Kidney capillary endothelial cell (primary cell): ENCODE data around the gene SLC24A3.

Experiments
- DNase-seq: peaks from one replicate; pipeline ENCODE4 v3.0.0-alpha.2; 2018; ENCODE audit warnings: low spot score

SLC24A3 gene

DNA sequence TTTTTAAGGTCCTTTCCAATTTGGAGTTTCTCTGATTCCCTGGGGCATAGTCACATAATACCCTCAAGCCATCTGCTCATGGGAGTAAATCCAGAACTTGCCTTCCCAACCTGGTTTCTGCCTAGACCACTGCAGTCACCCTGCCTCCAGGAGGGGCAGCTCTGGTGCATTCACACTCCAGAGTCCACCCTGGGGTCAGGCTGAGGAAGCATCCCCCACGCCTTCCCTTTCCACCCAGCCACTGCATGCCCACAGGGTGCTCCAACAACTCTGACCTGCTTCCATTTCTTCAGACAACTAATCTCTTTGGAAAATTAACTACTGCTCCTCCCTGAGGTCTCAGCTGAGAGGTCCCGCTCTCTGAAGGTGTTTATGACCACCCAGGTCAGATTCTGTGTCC is 334.2 kb downstream of the SLC24A3 start:
- DNase-seq = no peak

DNA sequence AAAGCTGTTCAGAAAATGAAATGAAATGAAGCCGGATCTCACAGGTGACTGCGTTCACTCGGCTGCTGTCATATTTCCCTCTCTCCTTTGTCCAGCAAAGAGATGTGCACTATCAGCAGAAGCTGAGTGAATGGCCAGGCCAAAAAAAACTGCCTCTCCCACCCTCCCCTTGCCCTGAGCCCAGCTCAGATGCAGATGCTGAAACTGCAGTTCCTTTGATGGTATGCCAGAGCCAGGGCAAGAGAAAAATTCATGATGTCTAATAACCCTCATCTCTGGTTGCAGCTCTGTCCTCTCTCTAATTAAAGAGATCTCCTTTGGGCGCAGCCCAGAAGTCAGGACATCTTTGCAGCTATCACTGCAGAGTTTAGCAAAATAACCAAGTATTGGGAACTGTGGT is 335.1 kb downstream of the SLC24A3 start:
- no peak for DNase-seq

DNA sequence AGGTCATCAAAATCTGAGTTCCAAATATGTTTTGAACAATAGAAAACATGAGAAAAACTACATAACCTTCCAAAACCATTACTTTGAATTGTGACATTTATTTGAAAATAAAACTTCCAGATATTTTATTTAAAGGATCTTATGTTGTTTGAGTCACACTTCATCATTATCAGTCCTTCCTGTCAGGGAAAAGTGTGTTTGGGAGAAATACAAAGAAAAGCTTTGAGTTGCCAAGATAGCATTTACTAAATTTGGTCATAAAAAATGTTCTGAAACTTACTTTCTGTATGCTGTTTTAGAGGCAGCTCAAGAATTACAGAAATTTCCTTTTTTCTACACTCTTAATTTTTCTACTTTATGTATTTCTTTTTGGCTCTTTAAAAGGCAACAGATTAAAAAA is 337.5 kb downstream of the SLC24A3 start:
- DNase-seq = no peak

DNA sequence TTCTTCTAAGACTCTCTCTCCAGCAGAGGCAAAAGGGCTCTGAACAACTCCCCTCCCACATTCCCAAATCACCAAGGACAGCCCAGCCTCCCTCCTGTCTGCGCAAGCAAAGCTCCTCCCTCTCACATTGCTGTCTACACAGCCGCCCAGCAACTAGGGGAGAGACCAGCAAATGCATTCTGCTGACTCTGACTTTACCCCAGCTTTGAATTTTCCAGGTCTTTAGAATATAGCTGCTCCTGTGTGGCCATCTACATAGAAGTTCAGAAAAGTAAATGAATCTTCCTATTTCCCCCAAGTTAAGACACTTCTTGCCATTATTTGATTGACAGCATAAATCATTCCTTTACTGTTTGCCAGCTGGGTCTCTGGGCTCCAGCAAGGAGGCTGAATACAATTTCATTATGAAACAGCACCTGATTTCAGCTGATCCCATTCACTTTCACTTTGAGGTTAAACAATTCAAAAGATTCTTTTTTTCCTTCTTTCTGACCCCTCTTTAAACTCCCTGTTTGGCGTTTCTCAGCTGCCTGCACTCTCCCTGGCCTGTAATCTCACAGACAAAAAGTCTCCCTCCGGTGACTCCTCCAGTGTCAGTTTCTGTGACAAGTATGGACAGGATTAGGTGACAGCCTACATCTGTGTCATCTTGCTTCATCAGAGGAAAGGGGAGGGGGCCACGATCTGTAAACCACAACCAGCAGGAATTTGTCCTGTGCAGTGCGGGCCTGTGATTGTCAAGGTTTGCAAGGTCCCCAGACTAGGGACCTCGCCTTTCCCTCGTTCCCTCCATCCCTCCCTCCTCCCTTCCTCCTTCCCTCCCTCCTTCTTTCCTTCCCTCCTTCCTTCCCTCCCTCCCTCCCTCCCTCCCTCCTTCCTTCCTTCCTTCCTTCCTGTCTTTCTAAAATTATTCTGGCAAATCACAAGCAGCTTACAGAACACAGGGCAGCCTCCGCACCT is 340.1 kb downstream of the SLC24A3 start:
- DNase-seq = no peak

DNA sequence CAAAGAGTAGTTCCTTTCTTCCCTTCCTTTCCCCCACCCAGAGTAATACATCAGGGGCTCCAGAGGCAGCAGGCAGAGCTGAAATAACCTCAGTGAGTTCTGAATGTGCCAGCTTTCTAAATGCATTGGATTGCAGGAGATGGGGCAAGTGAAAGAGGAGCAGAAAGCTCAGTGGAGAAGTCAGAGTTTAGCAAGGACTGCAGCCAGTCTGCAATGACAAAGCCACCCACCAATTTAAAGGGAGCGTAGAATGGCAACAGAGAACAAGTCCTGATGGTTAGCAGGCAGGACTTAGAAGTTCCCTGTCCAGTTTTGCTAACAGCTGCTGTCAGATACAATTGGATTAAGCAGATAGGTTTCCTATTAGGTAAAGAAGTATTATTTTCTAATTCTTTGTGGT is 342.2 kb downstream of the SLC24A3 start:
- no peak for DNase-seq

DNA sequence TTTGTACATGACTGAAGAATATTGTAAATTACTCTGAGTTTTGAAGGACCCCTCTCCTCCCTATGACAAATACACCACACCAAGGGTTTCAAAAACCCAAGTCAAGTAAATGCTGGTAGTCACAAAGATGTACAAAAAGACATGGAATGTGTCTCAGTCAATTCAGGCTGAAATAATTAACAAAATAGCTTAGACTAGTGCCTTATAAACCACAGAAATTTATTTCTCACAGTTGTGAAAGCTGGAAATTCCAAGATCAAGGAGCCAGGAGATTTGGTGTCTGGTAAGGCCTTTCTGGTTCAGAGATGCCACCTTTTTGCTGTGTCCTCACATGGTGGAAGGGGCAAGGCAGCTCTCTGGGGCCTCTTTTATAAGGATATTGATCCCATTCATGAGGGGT is 343.3 kb downstream of the SLC24A3 start:
- DNase-seq = no peak

DNA sequence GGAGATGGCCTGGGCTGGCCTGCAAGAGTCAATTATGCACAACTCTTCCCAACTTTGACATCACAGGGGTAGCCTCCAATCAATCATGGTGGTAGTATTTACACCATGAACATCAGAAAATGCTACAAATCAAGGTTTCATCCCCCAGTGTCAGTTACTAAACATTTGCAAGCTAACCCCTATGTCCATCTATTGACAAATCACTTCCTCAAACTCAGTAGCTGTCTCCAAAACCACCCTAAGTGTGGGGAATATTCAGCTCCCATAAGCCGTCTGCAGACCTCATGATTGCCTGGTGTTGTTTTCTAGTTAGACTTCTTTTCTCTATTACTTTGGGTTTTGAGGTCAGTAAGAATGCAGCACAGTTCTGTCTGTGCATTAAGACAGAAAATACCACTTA is 344.8 kb downstream of the SLC24A3 start:
- no peak for DNase-seq

DNA sequence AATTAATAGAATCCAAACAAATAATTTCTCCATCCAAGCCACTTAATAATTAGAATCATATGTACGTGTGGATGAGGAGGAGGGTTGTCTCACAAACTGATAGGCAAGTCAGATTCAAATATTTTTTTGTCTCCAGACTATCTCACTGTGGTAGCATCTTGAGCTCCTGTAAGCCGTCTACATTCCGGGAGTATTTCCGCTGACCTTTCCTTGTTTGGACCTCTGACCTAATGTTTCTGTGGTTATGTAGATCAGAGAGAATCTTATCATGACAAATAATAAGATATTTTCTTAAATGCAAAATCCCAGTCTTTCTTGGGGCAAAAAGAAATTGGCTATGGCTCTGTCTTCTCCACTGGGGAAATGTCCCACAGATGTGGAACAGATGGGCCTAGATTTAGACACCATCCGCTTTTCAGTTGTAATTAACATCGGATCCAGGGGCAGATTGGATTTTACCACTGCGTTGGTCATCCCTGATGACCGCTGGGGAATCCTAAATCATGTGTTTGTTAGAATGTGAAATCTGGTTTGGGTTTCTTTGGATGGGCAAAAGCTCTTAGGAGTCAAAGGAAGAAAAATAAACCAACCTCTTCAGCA is 348.5 kb downstream of the SLC24A3 start:
- DNase-seq = no peak

DNA sequence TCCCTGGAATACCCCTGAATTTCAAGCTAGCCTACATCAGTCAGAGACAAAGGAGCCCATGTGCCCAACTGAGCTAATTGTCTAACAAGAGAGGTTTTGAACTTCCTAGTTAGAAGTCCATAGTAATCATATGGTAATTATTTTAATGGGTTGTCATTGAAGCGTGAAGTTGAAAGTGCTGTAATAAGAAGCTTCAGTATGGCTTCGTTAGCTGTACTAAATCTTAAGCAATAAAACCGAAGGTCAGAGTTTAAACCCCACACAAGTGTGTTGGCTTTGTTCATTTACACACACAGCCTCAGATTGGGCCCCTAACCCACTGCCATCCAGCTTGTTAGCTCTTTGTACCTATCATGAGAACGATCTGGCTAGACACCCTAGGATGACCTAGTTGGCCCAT is 350.0 kb downstream of the SLC24A3 start:
- no peak for DNase-seq

DNA sequence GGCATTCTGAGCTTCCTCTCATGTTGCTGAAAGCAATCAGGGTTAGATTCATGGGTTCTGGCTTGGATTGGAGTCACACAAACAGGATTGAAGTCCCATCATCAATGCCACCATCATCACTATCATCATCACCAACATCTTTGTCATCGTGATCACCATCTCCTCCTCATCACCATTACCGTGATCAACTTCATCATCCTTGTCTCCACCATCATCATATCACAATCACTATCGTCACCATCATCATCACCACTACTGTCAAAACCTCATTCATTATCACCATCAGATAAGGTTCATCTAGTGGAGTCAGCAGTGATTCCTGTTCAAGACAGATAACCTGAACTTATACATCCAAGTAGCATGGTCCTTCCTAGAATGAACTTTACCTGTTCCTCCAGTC is 351.8 kb downstream of the SLC24A3 start:
- no peak for DNase-seq

DNA sequence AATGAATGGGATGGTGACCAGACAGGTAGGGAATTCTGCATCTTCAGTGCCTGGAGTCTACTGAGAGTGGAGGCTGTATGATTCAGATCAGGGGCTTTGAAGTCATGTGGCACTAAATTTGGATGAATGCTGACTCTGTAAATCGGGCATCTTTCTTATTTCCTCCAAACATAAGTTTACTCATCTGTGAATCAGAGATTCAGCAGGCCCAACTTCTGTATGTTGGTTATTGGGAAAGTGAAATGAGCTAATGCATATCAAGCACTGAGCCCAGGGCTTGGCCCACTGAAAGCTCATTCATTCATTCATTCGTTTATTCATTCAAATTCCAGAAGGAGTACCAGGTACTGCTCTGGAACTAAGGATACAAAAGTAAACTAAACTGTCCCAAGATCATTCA is 353.3 kb downstream of the SLC24A3 start:
- no peak for DNase-seq

DNA sequence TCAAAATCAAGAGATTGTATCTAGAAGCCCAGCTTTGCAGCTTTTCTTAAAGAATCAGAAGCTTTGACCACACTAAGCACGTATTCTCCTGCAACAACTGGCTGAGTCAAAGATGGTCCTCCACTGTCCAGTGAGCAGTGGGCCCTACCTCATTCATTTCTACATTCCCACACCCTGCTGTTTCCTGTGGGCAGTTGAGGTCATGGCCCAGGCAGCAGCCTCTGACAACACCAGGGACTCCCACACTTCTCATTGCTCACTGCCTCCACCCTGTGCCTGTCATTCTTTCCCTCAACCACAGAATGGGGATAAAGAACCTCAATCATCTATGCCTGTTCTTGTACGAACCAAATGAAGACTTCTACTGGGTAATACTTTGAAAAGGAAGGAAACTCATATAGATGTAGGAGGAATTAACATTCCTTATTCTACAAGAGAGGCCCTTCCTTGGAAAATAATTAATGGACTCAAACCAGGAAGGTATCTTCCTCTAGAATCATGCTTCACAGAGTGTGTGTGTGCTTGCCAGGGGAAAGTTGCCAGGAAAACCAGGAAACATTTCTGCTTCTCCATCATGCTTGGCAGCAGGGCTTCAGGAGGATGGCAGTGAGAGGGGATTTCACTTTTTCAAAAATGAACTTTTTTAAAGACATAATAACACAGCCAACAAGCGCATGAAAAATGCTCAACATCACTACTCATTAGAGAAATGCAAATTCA is 353.9 kb downstream of the SLC24A3 start:
- no peak for DNase-seq

DNA sequence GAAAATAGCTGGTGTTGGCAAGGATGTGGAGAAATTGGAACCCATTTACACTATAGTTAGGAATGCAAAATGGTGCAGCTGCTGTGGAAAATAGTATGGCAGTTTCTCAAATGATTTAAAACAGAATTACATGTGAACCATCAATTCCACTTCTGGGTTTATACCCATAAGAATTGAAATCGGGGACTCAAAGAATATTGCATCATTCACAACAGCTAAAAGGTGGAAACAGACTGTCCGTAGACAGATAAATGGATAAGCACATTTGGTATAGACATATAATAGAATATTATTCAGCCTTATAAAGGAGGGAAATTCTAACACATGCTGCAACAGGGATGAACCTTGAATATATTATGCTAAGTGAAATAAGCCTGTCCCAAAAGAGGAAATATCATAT is 355.7 kb downstream of the SLC24A3 start:
- no peak for DNase-seq

DNA sequence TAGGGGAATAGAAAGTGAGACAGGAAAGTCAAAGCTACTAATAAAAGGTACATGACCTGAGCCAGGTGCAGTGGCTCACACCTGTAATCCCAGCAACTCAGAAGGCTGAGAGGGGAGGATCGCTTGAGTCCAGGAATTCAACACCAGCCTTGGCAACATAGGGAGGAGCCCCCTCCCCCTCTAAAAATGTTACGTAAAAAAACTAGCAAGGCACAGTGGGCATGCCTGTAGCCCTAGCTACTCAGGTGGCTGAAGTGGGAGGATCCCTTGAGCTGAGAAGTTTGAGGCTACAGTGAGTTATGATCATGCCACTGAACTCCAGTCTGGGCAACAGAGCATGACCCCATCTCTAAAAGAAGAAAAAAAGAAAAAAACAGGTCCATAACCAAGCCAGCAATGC is 359.6 kb downstream of the SLC24A3 start:
- no peak for DNase-seq

DNA sequence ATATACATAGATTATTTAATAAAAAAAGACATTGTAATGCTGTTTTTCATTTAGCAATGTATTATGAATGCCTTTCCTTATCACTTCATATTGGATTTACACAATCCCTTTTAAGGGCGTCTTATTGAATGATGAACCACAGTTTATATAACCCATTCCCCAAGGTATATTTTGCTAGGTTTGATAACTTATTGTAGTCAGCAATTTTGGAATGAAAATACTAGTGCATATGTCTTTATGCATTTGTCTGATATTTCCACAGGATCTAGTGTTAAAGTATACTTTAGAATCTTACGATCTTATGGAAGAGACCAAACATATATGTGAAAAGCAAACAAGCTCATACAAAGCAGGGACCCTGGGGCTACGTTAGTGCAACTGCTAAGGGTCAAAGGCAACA is 365.2 kb downstream of the SLC24A3 start:
- no peak for DNase-seq

DNA sequence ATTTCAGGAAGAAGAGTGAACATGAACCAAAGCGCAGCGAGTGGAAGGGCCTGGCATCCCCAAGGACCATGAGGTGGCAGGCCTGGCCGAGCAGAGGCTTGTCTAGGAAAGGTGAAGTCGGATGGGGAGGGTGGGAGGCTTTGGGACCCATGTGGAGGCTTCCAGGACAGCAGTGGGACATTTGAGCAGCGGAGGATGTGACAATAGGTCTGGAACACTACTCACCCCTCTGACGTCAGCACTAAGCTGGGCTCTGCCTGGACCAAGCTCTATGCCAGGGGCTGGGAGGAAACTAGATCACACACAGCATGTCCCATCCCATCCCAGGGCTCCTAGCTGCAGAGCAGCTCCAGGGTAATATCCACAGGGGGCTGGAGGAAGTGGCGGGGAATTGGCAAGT is 370.3 kb downstream of the SLC24A3 start:
- no peak for DNase-seq

DNA sequence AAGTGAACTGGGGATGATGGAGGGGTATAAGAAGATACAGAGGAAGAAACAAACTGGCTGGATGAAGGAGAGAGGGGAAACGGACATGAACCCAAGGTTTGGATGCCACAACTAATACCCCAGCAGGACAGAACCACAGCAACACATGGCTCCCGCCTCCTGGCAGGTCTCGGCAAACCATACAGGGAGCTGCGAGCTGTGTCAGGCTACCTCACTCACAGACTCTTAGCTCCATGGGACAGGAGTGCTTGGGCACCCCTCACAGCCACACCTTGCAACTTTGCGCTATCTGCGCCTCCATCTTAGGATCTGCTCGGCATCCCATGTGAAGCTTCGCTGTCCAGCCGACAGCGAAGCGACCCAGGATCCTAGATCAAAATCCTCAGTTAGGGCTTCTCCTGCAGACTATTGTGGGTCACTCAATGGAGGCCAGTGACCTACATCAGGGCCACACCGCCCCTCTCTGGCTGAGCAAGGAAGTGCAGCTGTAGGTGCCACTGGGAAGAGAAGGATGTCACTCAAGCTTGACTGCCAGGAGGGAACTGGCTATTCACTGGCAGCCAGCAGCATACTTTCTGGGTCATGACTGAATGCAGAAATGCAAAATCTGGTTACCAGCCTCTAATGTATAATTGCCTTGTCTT is 371.2 kb downstream of the SLC24A3 start:
- peak; percentile 52 for DNase-seq

DNA sequence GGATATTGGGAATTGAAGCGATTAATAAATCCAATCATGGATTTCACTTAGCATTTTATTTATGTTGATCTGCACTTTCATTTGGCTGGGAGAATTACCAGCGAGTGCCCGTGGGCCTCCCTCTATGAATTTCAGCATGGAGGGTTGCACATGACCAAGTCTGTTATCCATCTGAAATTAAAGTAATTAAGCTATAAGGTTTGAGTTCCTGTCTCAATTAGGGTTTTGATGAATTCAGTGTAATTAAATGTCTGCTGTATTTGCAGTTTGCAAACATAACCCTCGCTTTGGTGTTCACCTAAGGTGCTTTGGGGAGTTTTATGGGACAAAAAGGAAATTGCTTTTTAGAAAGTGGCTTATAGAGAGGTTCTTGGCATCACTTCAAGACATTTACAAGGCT is 375.8 kb downstream of the SLC24A3 start:
- DNase-seq = no peak

DNA sequence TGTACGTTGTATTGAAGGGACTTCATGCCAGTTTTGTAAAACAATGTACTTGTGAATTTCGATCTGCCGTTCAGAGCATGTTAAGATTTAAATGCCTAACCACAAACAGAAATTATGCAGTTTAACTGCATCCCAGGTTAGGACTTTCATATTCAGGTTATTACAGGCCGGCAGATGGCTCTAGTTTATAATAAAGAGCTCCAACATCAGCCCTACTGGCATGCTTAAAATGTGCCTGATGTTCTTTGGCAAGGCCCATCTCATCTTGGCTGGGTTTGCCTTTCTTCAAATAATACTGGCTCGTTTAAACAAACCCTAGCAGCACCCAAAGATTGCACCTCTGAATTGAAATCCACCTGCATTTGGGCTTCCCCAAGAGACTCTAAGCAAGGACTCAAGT is 376.3 kb downstream of the SLC24A3 start:
- no peak for DNase-seq

DNA sequence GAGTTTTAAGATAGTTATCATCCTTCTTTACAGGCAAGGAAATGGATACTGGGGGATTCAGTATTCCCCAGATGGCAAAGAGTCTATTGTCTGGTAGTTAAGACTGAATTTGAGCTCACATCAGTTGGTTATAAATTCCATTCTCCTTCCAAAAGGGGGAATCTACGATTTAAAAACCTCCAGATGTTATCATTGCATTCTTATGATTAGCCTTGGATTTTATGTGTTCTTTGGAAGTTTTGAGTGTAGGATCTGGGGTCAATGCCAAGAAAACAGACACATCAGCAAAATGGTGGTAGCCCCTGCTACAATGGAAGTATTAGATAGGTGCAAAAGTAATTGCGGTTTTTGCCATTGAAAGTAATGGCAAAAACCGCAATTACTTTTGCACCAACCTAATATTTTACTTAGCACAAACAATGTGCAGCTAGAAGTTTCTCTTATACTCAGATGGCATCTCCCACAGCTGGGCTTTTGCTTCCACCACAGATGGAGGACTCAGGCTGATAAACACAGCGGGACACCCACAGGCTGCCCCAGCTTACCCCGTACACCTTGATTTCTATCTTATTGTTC is 377.4 kb downstream of the SLC24A3 start:
- DNase-seq = no peak

DNA sequence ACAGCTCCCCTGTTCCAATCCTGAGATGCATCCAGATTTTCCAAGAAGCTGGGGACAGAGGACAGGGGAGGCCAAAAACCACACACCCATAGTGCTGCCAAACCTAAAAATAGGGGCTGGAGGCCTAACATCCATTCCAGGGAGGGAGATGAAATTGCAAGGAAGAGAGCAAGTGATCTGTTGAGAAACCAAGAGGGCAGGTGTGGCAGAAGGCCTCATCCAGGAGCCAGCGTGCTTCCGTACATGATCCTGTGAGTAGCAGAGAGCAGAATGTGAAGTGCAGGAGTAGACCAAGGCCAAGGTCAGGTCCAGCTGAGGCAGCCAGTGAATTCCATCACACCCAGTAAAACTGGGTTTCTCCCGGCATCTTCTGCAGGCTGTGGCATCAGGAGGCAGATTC is 377.9 kb downstream of the SLC24A3 start:
- DNase-seq = no peak

DNA sequence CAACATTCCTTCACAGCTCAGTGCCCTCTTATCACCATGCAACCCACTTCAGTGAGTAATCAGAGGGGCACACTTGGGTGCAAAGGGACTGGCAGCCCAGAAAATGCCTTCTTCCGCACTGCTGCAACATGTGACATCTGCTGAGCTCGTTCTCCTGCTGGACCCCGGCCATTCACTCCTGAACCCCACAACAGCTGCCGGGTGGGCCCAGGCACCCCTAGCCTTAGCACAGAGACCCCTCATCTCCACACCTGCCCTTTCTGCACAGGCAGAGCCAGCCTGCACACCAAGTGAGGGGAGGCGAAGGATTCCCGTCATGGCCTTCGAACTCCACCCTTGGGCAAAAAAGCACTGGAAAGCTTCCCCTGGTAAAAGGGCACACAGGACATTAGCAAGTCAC is 381.3 kb downstream of the SLC24A3 start:
- DNase-seq = no peak
